Endothelial cell of hepatic sinusoid (primary cell): Measurements from ENCODE around the gene RUFY1.
"Not testable (repeated sequence)": the region's sequence is repeated elsewhere in the genome, so short reads cannot be mapped to it uniquely, and the experiment has no call there.

Experiments
- in situ Hi-C: cut with HindIII; loops from 2 replicates; pipeline ENCODE4 v1.10.0; 2017; ENCODE audit warnings: low sequenced_read_pairs

The RUFY1 gene

GRCh38 chr5:179620293-179620692, 69.9 kb downstream of the RUFY1 start:
- in situ Hi-C loops, result no loop called here

- in situ Hi-C loops, result no loop called here
These were observed 70.5 kb downstream of the RUFY1 start for GRCh38 chr5:179620703-179621350.

GRCh38 chr5:179621551-179622214, 71.3 kb downstream of the RUFY1 start:
- in situ Hi-C loops, result no loop called here

DNA sequence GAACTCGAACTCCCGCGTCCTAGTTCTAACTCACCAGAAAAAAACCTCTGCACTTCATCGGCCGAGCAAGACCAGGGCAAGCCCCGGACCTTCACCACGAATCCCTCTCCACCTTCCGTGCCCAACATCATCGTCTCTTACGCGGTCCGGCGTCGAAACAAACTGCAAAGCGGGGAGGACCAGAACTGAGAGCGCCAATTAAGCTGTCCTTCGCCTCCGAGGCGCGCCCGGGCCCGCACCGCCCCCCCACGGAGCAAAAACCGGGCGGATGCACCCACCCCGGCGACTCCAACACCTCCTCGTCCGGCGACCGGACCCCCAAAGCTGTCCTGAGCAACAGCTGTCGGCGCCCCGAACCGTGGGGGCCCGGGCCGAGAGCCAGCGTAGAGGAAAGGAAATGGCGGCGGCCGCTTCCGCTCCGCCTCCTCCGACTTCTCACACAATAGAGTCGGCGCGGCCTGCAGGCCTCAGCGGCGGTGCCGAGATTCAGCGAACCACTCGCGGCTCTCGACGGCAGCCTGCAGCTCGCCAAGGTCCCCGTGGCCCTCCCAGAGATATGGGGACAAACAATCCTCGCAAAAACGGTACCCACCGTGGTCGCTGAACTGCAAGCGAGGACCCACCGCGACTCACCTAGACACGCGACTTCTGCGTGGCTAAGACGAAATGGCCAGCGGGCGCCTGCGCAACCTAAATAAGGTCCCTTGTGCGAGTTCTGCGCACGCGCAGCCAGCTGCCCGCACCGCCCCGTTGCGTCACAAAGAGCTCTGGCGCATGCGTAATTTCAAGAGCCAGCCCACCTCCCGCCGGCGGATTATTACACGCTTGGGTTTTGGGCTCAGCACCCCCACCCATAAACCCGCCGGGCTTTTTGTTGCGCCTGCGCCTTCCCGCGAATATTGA, 72.9 kb downstream of the RUFY1 start, which contains the start of gene HNRNPH1:
HNRNPH1 (minus strand) TSS at position 669 of the 903 bp plus-strand sequence; CDS start at position 131, 538 bp downstream.
- in situ Hi-C loops, result no loop called here

GRCh38 chr5:179623906-179624741, 73.8 kb downstream of the RUFY1 start:
- in situ Hi-C loops, result no loop called here

- in situ Hi-C loops, result no loop called here
These were observed 74.5 kb downstream of the RUFY1 start for GRCh38 chr5:179624841-179625271.

DNA sequence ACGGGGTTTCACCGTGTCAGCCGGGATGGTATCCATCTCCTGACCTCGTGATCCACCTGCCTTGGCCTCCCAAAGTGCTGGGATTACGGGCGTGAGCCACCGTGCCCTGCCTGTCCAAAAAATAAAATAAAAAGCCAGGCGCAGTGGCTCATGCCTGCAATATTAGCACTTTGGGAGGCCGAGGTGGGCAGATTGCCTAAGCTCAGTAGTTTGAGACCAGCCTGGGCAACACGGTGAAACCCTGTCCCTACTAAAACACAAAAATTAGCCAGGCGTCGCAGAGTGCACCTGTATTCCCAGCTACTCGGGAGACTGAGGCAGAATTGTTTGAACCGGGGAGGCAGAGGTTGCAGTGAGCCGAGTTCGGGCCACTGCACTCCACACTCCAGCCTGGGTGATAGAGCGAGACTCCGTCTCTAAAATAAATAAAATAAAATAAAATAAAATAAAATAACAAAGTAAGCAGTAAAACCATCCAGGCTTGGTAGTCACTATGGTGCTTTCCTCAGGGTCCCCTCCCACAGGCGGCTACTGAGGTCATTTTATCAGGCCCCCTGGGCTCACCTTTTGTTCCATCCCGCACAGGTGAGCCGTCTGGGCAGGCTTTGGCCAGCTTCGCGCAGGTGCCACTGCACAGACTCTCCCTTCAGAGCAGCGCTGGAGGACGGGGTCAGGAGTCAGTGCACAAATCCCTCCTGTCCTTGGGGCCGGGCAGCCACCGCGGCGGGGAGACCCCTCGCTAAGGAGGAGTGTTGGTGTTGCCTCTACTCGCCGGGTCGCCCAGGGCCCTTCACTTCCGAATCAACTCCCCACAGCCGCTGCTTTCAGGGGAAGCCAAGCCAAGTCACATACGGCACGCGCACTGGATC, 83.4 kb downstream of the RUFY1 start:
- in situ Hi-C loops, result loop anchor here (5.0 kb wide), 1 partner anchor 61 kb away; no protein-coding TSS in a partner anchor

DNA sequence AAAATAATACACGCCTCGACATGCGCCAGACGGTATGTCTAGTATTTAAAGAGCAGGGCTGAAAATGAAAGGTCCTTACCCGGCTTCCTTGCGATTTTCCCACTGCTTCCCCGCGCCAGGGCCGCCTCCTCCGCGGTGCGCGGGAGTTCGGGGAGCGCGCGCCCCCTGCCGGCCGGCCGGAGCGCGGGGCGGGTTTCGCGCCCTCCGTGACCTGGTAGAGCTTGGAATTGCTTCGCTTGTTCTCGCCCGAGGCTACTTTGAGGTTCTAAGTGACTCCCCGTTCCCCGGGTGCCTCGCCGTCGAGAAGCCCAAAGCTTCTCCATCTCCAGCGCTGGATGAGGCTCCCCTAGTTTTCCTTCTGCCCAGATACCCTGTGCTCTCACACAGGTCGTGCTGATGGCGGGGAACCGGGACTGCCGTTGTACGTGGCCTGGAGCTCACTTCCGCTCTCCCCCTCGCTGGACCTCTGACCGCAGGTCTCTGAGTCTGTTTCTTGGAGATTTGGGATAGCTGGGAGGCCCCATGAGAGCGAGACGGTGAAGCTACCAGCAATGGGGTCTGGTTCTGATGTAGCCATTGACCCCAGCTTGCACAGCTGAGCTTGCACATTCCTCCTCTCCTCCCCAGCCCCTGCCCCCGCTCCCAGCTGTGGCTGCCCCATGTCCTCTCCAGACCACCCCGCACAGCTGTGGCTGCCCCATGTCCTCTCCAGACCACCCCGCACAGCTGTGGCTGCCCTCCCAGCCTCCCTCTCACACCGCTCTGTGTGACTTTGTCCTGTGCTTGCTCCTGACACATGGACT, 84.2 kb downstream of the RUFY1 start:
- in situ Hi-C loops, result loop anchor here (5.0 kb wide), 2 partner anchors 62 to 73 kb away; no protein-coding TSS in a partner anchor

DNA sequence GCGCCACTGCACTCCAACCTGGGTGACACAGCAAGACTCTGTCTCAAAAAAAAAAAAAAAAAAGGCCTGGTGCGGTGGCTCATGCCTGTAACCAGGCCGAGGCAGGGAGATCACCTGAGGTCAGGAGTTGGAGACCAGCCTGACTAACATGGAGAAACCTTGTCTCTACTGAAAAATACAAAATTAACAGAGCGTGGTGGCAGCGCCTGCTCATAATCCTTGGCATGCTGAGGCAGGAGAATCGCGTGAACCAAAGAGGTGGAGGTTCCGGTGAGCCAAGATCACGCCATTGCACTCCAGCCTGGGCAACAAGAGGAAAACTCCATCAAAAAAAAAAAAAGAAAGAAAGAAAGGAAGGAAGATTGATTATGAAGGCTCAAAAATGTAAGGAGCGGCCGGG, 88.9 kb downstream of the RUFY1 start:
- in situ Hi-C loops, result loop anchor here (5.0 kb wide), 1 partner anchor 68 kb away; no protein-coding TSS in a partner anchor

DNA sequence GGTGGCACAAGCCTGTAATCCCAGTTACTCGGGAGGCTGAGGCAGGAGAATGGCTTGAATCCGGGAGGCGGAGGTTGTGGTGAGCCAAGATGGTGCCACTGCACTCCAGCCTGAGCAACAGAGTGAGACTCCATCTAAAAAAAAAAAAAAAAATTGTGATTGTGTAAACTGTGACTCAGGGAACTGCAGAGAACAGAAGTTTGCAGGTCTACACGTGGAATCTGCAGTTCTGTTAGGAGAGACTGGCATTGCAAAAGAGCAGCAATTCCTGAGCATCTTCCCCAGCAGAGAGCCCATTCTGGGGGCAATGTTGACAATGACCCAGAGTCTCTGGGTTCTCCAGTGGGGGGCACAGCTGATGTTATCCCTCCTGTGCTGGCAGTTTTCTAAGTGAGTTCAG, 91.4 kb downstream of the RUFY1 start:
- in situ Hi-C loops, result not testable (repeated sequence)

DNA sequence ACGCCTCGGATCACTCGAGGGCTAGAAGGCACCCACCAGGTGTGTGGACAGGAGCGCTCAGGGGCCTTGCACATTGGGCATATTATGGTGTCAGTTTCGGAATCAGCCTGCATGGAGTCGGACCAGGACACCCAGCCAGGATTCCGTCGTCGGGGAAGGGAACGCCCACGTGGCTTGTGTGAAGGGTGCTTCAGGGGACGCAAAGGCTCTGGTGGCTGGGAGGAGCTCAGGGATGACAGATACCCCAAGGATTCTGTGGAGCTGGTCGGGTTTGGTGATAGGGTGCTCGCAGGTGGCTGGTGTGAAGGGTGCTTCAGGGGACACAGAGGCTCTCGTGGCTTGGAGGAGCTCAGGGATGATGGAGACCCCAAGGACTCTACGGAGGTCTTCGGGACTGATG, 92.3 kb downstream of the RUFY1 start:
- in situ Hi-C loops, result not testable (repeated sequence)

- in situ Hi-C loops, result not testable (repeated sequence)
These were observed 93.0 kb downstream of the RUFY1 start for GRCh38 chr5:179643141-179643920.

DNA sequence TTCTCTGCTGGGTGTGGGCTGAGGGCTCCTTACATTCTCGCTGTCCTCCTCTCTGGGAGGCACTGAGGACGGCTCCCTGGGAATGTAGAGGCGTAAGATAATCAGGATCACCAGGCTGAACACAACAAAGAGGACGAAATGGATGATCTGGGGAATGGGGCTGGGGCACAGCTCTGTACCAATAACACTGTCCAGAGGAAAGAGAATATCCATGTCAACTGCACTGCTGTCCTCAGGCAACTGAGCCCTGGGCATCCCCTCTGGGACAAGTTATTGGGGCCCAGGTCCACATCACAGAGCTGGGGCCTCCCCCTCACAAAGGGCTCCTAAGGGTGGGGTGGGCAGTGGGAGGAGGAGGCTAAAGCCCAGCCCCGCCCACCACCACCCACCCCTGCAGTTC, 94.4 kb downstream of the RUFY1 start:
- in situ Hi-C loops, result not testable (repeated sequence)

- in situ Hi-C loops, result no loop called here
These were observed 98.1 kb downstream of the RUFY1 start for GRCh38 chr5:179648410-179648809.

DNA sequence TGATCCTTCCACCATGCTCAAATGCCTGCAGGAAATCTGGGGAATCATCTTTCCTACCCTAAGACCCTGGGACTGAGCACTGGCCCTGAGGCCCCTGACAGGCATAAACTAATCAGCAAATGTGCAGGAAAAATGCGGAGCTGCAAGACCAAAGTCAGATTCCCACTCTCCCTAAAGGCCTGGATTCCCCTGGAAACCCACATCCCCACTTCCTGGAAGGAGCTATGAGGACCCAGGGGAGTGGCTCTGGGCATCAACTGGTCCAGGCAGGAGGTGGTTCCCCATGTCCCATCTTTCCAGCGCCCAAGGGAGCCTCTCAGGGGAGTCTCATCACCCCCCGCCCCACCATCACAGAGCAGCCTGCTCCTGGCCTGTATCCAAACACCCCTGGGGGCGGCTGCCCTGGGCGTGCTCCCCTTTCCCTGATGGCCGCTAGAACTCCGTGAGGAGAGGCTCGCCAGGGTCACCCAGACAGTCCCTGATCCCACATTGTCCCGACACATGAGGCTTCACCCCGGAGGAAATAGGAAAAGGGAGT, 98.9 kb downstream of the RUFY1 start:
- in situ Hi-C loops, result not testable (repeated sequence)

DNA sequence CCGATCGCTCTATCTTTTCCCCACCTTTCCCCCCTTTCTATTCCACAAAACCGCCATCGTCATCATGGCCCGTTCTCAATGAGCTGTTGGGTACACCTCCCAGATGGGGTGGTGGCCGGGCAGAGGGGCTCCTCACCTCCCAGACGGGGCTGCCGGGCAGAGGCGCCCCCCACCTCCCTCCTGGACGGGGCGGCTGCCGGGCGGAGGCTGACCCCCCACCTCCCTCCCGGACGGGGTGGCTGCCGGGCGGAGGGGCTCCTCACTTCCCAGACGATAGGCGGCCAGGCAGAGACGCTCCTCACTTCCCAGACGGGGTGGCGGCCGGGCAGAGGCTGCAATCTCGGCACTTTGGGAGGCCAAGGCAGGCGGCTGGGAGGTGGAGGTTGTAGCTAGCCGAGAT, 99.9 kb downstream of the RUFY1 start:
- in situ Hi-C loops, result not testable (repeated sequence)

GRCh38 chr5:179653135-179653534, 102.8 kb downstream of the RUFY1 start:
- in situ Hi-C loops, result not testable (repeated sequence)
